NCI-H146 treated with DMSO at 0.1 percent for 48 hours (cell line): Measurements from ENCODE around the gene ARMC6.
A peak's percentile ranks its signal among the peaks of the same experiment; 100 is the strongest.

Source experiments
- DNase-seq: peaks from one replicate; lab custom pipeline; 2025; ENCODE audit not compliant: unreplicated experiment; lab: John Stamatoyannopoulos, UW

ARMC6 gene

DNA sequence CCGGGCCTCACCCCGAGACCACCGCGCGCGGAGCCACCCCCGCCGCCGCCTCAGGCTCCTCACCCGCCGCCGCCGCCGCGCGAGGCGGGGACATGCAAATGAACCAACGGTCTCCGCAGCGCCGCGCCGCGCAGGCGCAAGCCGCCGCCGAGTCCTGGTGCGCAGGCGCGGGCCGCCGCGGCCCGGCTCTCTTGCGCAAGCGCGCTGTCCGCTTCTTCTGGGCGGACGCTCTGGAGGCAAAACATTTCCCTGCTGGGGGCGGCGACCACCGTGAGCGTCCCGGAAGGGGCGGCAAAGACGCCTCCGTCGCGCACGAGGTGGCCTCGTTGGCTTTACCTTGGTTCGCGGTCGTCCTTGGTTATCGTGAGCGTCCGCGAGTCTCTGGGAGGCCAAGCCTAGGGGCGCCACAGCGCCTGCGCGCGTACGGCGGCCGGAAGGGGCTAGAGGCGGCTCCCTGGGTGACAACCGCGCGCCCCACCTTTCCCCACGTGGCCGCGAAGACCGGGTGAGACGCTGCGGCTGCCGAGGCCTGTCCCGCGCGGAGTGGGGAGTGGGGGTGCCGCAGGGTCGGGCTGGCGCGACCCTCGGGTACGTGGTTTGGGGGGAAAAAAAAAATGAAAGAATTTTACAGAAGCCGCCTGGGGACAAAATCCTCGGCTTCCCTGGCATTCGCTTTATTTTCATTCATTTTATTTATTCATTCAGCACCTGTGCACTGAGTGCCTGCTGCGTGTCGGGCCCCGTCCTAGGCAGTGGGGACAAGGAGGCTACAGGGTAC, at the start of gene ARMC6, which contains the start of gene SUGP2:
ARMC6 (plus strand) TSS at position 178 of the 778 bp plus-strand sequence. CDS start 607 bp downstream, outside the sequence.
SUGP2 (minus strand) TSS at position 92 of the 778 bp plus-strand sequence. CDS start 2,446 bp downstream, outside the sequence.
- DNase-seq, result peak; percentile 71

- DNase-seq, result no peak
These were observed 49.2 kb upstream of the ARMC6 start for GRCh38 chr19:18984251-18984650.

- no peak for DNase-seq
These were observed 48.1 kb upstream of the ARMC6 start for GRCh38 chr19:18985257-18985656.

DNA sequence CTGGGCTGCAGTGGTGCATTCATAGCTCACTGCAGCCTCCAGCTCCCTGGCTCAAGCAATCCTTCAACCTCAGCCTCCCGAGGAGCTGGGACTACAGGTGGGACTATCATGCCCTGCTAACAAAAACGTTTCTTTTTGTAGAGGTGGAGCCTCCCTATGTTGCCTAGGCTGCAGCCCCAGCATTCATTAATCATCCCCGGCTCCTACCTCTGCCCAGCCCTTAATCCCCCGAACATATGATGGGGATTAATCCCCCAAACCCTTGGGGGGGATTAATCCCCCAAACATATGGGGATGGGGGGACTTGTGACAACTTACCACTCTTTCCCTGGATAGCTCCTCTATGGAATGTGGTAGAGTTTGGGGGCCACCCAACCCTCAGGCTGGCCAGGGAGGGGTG, 45.9 kb upstream of the ARMC6 start:
- no peak for DNase-seq

DNA sequence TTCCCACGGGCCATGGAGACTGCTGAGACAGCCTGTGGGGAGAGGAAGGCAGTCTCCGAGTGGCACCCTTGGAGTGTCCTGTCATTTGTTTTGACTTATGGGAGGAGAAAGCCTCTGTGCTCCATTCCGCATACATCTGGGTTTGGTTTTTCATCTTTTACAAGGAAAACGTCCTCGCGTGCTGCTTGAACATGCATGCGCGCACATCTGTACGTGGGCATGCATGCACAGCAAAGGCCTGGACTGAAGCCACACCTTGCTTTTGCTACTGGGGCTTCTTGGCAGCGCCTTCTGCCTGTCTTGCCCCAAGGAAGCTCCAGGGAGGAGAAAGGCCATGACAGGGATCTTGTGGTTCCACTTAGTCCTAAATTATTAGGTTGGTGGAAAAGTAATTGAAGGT, 44.1 kb upstream of the ARMC6 start:
- no peak for DNase-seq

DNA sequence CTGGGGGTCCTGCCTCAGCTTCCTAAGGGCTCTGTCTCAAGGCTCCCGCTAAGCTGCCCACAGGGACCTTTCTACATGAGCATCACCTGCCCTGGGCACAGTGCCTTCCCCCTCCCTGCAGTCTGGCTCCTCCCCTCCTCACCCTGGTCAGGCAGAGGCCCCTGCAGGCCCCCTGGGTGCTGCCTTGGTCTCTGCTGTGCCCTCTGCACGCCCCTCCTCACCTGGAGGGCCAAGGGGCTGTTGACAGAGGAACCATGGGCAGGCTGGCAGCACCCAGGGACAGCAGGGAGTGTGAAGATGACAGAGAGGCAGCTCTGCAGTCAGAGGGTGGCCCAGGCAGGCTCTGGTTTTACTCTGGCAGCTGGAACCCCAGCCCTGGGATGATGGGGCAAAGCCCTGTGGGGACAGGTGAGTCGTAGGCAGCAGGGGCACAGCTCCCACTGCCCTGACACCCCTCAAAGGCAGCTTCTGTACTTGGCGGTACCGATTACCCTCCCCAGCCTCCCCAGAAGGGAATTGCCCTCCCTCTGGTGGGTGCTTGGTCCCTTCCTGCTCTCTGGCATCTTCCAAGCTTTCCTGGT, 43.2 kb upstream of the ARMC6 start:
- no peak for DNase-seq

- no peak for DNase-seq
These were observed 42.4 kb upstream of the ARMC6 start for GRCh38 chr19:18991006-18991405.

- no peak for DNase-seq
These were observed 41.9 kb upstream of the ARMC6 start for GRCh38 chr19:18991468-18991867.

- DNase-seq, result no peak
These were observed 40.7 kb upstream of the ARMC6 start for GRCh38 chr19:18992696-18993095.

- no peak for DNase-seq
These were observed 40.3 kb upstream of the ARMC6 start for GRCh38 chr19:18993115-18993514.

- no peak for DNase-seq
These were observed 37.6 kb upstream of the ARMC6 start for GRCh38 chr19:18995804-18996241.

GRCh38 chr19:18996351-18996750, 37.1 kb upstream of the ARMC6 start:
- no peak for DNase-seq

DNA sequence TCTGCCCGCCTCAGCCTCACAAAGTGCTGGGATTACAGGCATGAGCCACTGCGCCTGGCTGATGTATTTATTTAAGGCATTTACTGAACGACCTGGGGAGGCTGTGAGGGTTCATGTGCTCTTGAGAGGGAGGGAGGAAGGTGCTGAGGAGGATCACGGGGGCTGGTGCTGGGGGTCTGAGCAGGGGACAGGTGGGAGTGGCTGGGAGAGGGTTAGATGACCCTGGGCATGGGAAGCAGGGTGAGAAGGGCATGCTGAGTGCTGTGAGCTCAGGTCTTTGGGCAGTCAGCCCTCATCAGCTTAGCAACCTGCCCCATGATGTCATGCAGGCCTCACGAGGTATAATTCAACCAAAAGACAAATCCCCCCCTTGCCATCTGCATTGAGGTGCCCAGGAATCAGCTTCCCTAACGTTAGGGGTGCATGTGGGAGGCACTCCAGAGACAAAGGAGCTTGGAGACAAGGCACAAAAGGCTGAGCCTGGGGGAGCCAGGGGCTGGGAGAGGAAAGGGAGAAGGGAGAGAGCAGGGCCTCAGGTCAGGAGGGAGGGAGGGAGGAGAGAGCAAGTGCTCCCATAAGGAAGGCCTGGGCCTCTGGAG, 36.5 kb upstream of the ARMC6 start:
- no peak for DNase-seq

- DNase-seq, result no peak
These were observed 35.1 kb upstream of the ARMC6 start for GRCh38 chr19:18998276-18998675.

GRCh38 chr19:18999016-18999758, 34.2 kb upstream of the ARMC6 start:
- DNase-seq, result no peak

DNA sequence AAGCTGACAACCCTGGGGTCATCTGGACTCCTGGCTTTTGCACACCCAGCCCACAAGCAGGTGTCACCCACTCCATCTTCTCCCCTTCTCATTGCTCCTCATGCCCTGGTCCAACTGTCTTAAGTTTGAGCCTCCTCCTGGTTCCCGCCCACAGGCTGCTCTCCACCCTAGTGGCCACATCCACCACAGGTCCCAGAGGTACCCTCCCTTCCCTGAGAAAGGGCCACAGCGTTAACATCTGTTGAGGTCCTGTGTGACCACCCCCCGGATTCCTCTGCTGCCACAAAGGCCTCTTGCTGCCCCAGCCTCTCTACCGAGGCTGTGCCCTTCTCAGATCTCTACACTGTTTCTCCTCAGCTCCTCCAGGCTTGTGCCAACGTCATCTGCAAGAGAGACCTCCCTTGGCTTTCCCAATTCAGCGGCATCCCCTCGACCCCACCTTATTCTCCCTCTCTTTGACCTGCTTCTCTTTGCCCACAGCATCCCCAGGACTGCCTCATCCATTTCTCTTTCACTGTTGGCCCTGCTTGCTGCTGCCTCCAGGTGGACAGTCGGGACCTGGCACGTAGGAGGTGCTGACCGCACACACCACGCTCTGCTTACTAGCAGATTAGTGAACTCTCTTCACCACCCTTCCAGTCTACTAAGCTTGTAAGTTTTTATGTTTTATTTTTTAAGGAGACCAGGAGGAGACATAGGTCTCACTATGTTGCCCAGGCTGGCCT, 33.3 kb upstream of the ARMC6 start:
- no peak for DNase-seq

GRCh38 chr19:19004144-19004543, 29.3 kb upstream of the ARMC6 start:
- no peak for DNase-seq

GRCh38 chr19:19006213-19006612, 27.2 kb upstream of the ARMC6 start:
- no peak for DNase-seq

DNA sequence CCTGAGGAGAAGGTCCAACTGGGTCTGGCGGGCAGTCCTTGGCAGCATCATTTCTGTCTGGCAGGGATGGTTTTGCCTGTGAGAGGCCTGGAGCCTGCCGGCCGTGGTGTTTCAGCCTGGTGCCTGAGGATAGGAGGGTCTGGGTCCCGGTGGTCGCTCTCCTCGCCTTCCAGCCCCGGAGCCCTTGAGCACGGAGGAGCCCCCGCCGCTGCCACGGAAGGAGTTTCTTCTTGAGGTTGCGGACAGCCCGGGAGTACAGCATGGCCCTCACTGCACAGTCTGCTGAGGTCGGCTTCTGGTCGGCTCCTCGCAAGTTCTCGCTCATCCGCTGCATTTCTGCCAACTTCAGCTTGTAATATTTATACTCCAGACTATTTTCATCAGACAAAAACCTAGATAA, 23.5 kb upstream of the ARMC6 start:
- no peak for DNase-seq

- DNase-seq, result no peak
These were observed 22.9 kb upstream of the ARMC6 start for GRCh38 chr19:19010551-19010950.

DNA sequence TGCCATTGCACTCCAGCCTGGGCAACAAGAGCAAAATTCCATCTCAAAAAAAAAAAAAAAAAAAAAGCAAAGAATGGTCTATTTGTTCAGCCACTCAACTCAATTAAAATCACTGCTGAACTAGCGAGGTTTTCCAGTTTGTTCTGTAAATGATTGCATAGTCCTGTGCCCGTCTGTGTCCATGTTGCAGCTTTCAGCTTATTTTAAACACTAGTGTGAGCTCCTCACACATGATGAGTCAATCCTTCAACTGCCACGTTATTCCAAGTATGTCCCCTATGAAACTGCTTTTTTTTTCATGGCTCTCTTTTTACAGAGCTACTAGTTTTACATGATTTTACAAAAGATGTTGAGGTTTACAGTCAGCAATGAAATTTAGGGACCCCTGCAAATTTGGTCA, 12.3 kb upstream of the ARMC6 start:
- DNase-seq, result no peak
